NCI-H146 (cell line): Measurements from ENCODE around the gene ZNRF4.
"Not testable (repeated sequence)": the region's sequence is repeated elsewhere in the genome, so short reads cannot be mapped to it uniquely, and the experiment has no call there.

Experiments used
- DNase-seq: peaks from one replicate; lab custom pipeline; 2025; lab: John Stamatoyannopoulos, UW

ZNRF4 gene

DNA sequence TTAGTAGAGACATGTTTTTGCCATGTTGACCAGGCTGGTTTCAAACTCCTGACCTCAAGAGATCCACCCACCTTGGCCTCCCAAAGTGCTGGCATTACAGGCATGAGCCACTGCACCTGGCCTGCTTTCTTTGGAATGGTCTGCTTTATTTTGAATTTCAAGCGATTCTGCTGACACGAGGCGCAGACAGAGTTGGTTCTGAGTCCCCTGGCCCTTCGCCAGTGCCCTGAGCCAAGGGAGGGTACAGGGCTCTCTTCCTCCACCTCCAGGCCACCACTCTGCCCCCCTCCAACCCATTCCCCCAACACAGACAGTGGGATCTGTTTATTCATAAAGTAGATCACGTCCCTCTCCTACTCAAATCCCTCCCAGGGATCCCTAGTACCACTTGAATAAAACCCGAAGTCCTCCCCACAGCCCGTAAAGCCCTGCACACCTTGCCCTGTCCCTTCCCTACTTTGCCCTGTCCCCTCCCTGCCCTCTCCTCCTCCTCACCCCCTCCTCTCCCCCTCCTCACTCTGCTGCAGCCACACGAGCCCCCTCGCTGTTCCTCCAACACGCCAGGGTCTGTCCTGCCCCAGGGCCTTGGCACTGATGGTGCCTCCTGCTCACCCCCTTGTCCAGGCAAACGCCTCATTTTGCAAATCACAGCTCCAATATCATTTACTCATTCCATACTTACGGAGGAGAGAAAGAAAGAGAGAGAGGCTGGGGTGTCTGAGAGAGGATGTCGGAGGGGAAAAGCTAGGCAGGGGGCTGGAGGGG, 22.4 kb downstream of the ZNRF4 start:
- DNase-seq, result no peak

DNA sequence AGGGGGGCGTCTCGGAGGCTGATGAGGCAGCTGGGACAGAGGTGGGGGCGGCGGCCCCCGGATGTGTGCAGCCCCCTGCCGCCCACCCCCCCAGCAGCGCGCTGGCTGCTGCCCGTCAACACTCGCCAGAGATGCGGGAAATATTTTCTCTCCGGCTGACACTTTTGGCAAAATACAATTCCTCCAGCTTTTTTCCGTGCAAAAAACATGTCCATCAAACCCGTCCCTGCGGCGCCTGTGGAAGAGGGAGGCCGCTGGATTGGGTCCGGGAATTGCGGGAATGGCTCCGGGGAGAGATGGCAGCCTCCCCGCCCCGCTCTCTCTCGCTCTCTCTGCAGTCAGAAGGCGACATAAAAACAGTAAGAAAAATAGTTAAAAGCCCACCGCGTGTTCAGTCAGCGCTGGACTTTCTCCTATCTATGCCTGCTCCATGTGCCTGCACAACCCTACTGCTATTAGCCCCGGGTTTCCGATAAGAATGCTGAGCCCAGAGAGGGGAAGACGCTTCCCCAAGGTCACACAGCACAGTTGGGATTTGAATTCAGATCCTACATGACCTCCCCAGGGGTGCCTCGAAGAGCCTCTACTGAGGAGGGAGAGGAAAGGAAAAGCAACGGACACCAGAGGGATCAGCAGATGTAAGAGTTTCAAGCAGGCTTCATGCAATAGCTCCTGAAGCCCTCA, 23.2 kb downstream of the ZNRF4 start:
- DNase-seq, result no peak

DNA sequence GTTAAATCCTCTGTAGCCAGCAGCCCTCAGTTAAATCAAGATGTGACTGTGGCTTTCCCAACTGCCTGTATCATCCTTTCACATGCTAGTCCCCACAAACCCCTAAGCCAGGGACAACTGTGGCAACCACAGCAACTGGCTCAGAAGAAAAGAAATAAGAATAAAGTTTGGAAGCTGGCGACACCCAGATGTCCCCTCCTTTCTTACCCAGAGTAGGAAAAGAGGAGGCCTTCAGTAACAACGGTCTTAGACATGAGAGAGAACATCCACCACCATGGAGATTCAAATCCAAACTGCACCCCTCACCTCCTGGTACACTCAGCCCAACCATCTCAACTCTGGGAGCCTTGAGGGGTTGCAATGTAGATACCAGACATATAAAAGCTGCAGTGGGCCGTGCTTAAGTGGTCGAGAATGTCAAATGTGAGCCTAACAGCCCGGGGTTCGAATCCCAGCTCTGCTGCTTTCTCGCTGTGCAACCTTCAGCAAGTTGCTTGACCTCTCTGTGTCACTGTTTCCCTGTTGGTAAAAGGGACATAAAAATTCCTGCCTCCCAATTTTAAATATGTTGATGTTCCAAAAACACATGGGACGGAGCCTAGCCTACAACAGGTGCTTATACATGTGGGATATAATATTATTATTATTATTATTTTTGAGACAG, 23.8 kb downstream of the ZNRF4 start:
- no peak for DNase-seq

DNA sequence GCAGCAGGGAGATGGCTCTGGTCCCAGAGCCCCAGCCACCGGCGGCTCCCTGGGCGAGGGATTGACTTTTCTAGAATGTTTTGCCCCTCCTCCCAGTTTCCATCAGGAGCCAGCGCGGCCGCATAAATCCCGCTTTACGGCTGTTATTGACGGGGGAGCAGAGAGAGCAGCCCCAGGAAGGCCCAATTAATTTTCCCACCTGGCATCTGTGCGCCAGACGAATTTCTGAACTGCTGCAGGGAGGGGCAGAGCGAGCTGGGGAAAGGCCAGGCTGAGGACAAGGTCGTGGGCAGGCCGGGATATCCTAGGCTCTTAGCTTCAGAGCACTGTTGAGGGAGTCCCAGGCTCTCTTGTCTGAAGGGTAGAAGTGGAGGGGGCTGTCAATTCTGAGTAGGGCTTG, 24.7 kb downstream of the ZNRF4 start:
- DNase-seq, result peak; percentile 3

DNA sequence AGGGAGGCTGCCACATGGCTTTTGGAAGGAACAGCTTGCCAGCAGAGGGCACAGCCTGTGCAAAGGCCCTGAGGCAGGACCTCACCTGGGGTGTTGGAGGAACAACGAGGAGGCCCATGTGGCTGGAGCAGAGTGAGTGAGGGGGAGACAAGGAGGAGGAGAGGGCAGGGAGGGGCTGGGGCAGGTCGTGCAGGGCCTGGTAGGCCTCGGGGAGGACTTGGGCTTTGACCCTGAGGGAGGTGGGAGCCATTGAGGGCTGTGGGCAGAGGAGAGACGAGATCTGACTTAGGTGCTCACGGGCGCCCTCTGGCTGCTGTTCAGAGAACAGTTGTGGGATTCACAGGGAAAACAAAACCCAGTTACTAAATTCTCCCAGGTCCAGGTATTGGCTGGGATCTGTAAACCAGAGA, 25.2 kb downstream of the ZNRF4 start:
- DNase-seq, result no peak

DNA sequence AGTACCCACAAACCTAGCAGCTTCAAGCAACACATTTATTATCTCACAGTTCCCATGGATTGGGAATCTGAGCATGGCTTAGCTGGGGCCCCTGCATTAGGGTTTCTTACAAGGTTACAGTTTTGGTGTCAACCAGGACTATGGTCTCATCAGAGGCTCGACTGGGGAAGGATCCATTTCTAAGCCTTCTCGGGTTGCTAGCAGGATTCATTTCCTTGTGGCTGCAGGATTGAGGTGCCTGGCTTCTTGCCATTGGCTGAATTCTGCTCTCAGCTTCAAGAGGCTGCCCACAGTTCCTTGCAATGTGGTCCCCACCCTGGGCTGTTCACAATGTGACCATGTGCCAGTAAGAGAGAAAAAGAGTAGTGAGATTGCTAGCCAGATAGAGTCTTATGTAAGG, 26.7 kb downstream of the ZNRF4 start:
- DNase-seq, result no peak

DNA sequence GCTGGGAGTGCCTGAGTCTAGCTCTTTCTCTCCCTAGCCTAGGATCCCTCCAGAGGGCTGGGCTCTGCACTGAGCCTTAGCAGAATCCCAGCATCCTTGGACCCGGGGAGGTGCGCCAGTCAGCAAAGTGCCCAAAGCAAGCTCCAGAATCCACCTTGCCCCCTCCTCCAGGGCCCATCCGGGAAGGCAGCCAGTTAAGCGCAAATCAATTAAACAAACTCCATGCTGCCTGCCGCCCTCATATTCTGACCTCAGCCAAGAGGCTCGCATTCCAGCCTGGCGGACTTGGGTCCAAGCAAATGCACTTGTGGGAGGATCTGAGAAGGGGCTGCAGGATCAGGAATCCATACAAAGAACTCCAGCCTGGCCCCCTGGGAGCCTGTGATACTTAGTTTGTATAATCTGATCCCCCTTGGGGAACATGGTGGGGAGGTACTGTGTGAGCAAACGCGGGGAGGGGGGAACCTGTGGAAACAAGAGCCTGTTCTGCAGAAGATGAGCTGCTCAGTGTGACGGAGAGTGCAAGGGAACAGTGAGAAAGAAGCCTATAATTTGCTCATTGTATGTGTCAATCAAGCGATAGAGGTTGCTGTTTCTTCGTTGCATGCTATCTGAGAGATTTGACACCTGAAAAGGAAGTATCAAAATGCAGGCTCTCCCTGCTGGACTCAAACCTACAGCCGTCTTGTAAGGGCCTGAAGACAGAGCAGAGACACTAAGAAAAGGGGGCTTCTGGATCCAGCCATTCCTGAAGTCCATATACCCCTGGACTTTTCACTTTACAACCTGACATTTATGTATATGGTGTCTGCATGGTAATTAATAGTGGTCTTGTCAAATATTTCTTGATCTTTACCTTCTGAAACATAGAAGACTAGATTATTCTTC, 29.4 kb downstream of the ZNRF4 start:
- no peak for DNase-seq

DNA sequence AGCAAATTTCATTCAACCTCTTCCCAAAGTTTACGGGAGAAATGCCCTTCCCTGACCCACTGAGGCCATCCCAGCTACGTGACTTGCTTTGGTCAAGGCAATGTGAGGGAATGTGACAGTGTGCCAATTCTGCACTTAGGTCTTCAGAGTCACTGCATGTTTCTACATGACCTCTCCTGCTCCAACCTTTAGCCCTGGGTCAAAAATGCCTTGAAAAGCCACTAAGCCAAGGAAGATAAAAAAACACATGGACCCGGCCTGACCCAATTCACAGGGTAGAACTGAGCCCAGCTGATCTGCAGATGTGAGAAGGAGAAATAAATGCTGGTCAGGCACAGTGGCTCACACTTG, 30.0 kb downstream of the ZNRF4 start:
- no peak for DNase-seq

DNA sequence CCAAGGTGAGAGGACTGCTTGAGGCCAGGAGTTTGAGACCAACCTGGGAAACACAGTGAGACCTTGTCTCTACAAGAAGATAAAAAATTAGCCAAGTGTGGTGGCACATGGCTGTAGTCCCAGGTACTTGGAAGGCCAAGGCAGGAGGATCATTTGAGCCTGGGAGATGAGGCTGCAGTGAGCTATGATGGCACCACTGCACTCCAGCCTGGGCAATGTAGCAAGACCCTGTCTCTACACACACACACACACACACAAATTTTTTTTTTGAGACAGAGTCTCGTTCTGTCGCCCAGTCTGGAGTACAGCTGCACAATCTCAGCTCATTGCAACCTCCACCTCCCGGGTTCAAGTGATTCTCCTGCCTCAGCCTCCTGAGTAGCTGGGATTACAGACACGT, 30.4 kb downstream of the ZNRF4 start:
- not testable (repeated sequence) for DNase-seq

DNA sequence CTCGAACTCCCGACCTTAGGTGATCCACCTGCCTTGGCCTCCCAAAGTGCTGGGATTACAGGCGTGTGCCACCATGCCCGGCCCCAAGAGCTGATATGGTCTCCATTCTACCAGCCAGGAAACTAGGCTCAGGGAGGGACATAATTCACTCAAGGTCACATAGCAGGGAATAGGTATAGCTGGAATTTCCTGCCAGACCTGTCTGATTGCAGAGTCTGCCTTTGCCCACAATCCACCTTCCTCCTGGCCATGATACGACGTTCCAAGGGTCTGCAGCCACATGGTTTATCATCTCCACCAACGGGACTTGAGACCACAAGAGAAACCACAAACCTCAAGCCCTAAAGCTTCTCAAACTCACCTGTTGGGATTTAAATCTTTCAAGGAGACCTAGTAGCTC, 32.0 kb downstream of the ZNRF4 start:
- DNase-seq, result no peak

DNA sequence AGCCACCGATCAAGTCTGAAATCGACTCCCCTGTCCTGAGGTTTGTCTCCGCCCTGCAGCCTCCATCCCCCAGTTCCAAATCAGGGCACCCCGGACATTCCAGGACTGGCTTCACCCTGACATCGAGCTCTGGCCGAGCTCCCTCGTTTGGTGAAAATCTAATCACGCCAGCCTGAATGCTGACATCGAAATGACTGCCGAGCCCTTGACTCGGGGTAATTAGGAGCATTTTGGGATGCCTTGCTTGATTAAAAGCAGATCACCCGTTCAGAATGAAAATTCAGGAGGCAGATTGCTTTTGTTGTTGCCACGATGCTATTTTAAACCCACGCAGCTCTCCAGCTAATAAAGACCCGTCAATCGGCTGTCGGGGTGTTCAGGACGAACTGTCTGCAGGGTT, 34.3 kb downstream of the ZNRF4 start:
- no peak for DNase-seq

DNA sequence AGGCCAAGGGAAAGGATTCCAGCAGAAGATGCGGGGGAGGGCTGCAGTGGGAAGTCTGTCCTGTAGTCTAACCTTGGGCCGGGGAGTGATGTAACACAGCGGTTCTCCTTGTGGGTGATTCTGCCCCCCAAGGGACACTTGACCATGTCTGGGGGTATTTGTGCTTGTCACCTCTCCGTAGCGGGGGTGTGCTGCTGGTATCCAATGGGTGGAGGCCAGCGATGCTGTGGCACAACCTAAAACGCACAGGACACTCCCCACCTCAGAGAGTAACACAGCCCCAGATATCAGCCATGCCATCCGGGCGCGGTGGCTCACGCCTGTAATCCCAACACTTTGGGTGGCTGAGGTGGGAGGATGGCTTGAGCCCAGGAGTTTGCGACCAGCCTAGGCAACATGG, 36.3 kb downstream of the ZNRF4 start:
- no peak for DNase-seq

DNA sequence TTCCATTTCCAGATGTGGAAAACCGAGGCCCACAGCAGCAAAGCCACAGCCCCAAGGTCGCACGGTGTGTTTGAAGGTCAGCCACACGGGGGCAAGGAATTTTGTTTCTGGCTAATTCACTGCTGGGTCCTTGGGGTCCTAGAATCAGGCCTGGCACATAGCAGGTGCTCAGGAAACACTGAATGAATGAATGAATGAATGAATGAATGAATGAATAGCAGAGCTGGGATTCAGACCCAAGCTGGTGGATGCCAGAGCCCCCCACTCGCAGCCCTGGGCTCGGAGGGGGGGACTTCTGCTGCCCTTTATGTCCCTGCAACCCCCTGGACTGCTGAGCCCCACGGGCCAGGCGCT, 37.0 kb downstream of the ZNRF4 start:
- no peak for DNase-seq

DNA sequence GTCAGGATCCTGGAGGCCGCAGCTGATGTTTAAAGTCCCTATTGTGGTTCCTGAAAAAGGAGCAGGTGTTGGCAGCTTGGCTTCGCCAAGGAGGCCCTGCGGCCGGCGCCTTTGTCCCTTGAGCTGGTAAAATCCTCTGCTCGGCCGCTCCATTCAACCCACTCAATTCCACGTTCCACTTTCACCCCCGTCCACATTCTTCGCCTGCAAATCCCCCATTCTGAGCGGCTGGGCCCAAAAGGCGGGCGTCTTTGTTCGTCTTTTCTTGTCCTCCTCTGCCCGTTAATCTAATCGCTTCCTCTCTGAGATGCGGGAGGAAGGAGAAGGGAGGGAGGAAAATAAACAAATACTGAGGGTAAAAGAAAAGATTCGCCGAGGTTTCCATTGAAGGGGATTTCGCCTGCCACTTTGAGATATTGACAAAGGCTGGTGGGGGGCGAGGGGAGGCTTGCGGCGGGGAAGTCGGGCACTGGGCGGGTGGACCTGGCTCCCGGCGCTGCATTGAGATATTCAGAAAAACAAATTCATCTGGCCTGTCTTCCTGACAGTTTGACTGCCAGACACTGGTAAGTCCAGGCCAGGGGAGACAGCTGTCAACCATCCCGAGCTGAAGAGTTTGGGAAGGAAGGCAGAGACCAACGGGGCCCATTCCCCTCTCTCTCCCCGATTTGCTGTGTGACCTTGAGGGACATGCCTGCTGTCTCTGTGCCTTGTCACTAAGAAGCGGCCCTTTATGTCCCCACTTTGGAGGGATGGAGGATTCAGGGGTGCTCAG, 37.6 kb downstream of the ZNRF4 start:
- DNase-seq, result peak; percentile 15

DNA sequence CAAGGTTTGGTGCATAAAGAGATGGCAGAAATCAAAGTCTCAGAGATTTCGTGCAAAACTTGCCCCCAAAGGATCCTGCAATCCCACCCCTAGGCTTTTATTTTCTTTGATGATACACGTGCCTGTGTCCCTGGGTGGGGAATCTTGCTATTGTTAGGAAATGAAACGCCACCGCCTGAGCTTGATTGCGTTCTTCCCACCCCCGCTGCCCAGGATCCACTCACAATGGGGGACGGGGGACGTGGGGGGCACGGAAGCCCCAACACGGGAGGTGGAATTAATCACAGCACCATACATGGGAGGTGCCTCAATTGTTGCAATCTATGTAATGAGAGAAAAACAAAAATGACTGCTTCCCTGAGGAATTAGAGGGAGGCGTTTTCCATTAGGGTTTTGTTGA, 39.6 kb downstream of the ZNRF4 start:
- DNase-seq, result no peak

DNA sequence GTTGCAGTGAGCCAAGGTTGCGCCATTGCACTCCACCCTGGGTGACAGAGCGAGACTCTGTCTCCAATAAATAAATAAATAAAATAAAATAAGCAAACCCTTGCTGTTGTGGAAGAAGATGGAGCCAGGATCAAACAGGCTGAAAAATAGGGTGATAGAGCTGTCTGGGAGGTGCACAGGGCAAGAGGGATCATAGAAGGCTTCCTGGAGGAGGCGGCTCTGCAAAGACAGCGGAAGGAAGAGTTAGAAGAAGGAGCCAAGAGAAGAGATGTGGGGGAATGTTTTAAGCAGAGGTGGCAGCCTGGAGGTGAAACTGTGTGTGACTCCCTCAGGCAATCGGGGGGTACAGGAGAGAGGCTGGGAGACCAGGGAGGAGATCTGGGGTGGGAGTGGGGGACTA, 40.6 kb downstream of the ZNRF4 start:
- no peak for DNase-seq

DNA sequence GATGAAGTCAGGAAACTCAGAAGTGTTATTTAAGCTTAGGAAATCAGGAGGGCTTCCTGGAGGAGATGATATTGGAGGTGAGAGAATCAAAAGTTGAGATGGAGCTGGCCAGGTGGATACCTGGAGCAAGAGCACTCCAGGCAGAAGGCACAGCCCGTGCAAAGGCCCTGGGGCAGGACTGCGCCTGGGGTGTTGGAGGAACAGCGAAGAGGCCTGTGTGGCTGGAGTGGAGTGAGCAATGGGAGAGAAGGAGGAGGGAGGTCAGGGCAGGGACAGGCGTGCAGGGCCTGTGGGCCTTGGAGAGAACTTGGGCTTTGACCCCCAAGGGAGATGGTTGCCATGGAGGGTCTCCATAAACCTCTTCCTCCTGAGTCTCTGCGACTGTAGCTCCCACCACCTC, 42.1 kb downstream of the ZNRF4 start:
- no peak for DNase-seq

DNA sequence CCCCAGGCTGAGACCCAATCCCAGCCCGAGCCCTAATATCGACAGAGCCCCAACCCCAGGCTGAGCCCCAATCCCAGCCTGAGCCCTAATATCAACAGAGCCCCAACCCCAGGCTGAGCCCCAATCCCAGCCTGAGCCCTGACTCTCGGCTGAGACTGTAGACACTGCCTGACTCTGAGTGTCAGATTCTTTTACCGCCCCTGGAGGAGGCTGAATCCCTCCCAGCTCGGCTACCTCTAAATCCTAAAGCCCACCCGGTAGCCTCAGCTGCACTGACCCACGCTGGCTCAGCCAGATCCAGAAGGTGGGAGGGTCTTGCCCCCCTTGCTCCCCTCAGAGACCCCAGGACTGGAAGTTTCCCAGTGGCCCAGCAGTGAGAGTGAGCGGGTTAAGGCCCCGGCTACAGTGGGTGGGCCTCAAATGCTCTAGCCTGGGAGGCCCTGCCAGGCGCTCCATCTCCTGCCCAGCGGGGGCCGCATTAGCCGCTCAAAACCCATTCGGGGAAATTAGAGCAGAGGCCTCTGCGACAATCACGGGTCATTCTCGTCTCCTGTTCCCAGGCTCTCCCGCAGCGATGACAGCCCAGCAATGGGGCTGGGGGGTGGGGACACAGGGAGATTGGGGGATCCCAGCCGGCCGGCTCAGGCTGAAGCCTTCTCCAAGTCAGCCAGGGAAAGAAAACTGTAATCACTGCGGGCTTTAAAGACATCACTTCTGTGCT, 43.8 kb downstream of the ZNRF4 start:
- DNase-seq, result peak; percentile 9

DNA sequence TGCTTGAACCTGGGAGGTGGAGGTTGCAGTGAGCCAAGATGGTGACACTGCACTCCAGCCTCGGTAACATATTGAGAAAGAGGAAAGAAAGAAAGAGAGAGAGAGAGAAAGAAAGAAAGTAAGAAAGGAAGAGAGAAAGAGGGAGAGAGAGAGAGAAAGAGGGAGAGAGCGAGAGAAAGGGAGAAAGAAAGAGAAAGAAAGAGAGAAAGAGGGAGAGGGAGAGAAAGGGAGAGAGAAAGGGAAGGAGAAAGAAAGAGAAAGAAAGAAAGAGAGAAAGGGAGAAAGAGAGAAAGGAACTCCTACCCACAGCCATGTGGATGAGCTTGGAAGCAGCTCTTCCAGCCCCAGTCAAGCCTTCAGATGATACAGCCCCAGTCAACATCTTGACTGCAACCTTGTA, 46.7 kb downstream of the ZNRF4 start:
- DNase-seq, result no peak

DNA sequence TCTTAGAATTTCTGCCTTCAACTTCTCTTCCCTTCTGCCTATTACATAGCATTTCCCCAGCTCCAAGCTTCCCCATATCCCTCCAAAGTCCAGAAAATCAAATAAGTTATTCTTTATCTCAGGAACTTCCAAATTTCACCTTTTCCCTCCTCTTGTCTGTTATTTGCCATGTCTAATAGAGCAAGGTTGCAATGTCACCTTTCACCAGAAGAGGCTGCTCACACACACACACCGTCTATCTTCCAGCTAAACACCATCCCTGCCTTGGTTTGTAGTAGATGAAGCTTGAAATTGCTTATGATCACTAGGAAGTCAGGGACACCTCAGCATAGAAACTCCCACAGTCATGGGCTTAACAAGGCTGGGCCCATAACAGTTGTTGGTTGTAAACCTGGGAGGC, 48.4 kb downstream of the ZNRF4 start:
- no peak for DNase-seq

DNA sequence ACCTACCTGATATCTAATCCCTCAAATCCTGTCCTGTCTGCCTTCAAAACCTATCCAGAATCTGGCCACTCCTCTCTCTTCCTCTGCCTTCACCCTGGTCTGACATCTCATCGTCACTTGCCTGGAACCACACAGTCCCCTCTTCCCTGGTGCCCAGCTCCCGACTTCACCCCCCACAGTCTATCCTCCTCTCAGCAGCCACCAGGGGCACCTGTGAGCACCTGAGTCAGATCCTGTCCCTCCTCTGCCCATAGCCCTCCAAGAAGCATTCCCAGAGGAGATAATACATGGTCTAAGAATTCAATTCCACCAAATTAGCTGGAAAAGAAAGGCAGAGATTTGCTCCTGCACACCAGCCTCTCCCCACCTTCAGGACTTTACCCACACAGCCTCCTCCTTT, 48.9 kb downstream of the ZNRF4 start:
- no peak for DNase-seq
